HCT116 (cell line): ENCODE results near the gene DCAF15. TPM values are rescaled to one million over a fixed set of nuclear protein-coding genes. Genes with fewer than 3 reads are reported as not detected.

Source experiments
- ATAC-seq: fragments of 200-7000 bp; cut with Tn5 transposase; 2 replicates; pipeline ENCODE4 v1.9.1; 2020; ENCODE audit warnings: mild to moderate bottlenecking, moderate library complexity
- BruUV-seq: library from RNA; stranded (reverse); fragments of 400-500 nt; replicated peaks from 2 replicates; lab custom pipeline; 2021; lab: Mats Ljungman, UMichigan
- CTCF ChIA-PET: fragments of 300-600 bp; sonication (Branson Sonifier 250); formaldehyde crosslinking; loops from one replicate; lab custom pipeline; 2021; ENCODE audit warnings: antibody characterized with exemption; lab: Charles Lee
- POLR2A ChIA-PET: fragments of 300-600, 350-600 bp; sonication (Branson Sonifier 250); formaldehyde crosslinking; loops from one replicate; lab custom pipeline; 2021; ENCODE audit warnings: antibody characterized with exemption; lab: Charles Lee
- RAD21 ChIA-PET, 2 experiments: fragments of 300-600 bp; sonication (Branson Sonifier 250); formaldehyde crosslinking; loops; one replicate each; lab custom pipeline; 2023; ENCODE audit warnings: low total read pairs in 2 of 2; ENCODE audit not compliant: uncharacterized antibody in 2 of 2, unreplicated experiment in 2 of 2, low non-redundant PET in 1 of 2; lab: Charles Lee
- DNase-seq: peaks from one replicate; pipeline ENCODE4 v3.0.0-alpha.2; 2010; ENCODE audit warnings: low read depth, low spot score
- H2AFZ ChIP-seq: fragments of 200-600 bp; shearing (Covaris generic), sonication (generic); 2 replicates; pipeline ENCODE4 v1.6.1; 2017; ENCODE audit warnings: low read depth, mixed run types, mixed read lengths, antibody characterized with exemption, low read length; ENCODE audit not compliant: poor library complexity, severe bottlenecking
- H3K27ac ChIP-seq: 2 replicates; pipeline ENCODE4 v1.5.1; 2012; ENCODE audit warnings: low read depth, low read length
- H3K27me3 ChIP-seq: fragments of 200-600 bp; sonication (generic); 2 replicates; pipeline ENCODE4 v1.6.1; 2016; ENCODE audit warnings: mixed run types, low read length, mixed read lengths; ENCODE audit not compliant: insufficient read depth
- H3K36me3 ChIP-seq, 2 experiments: fragments of 200-500 bp in 1 of 2; fragments of 200-600 bp in 1 of 2; sonication (Bioruptor generic) in 1 of 2; sonication (generic) in 1 of 2; 2 replicates each; pipeline versions ENCODE4 v1.5.1 to v1.6.1; 2014 to 2016; ENCODE audit warnings: low read length in 2 of 2, inconsistent platforms in 1 of 2, mixed read lengths in 1 of 2, mixed run types in 1 of 2; ENCODE audit not compliant: insufficient read depth in 2 of 2, control insufficient read depth in 1 of 2
- H3K4me1 ChIP-seq, 2 experiments: fragments of 200-600 bp in 1 of 2; sonication (generic) in 1 of 2; 2 replicates each; pipeline versions ENCODE4 v1.5.1 to v1.6.1; 2012 to 2017; ENCODE audit warnings: low read length in 2 of 2, inconsistent platforms in 1 of 2, mild to moderate bottlenecking in 1 of 2, mixed read lengths in 1 of 2, mixed run types in 1 of 2, moderate library complexity in 1 of 2; ENCODE audit not compliant: insufficient read depth in 2 of 2, control insufficient read depth in 1 of 2
- H3K4me2 ChIP-seq: fragments of 200-600 bp; sonication (generic); 2 replicates; pipeline ENCODE4 v1.6.1; 2017; ENCODE audit warnings: mixed run types, low read length, mixed read lengths
- H3K4me3 ChIP-seq, 2 experiments: fragments of 200-600 bp in 1 of 2; sonication (generic) in 1 of 2; replicated peaks in 1 of 2; 2 replicates each; pipeline ENCODE4 v1.5.1; 2011 to 2016; ENCODE audit warnings: low read length in 2 of 2, control low read depth in 1 of 2, low read depth in 1 of 2, mild to moderate bottlenecking in 1 of 2, mixed read lengths in 1 of 2, mixed run types in 1 of 2
- H3K79me2 ChIP-seq: fragments of 200-600 bp; sonication (generic); 2 replicates; pipeline ENCODE4 v1.6.1; 2017; ENCODE audit warnings: mild to moderate bottlenecking, mixed run types, low read length, moderate library complexity, mixed read lengths; ENCODE audit not compliant: insufficient read depth
- H3K9ac ChIP-seq: fragments of 200-600 bp; sonication (generic); 2 replicates; pipeline ENCODE4 v1.6.1; 2016; ENCODE audit warnings: low read length, mixed read lengths
- H3K9me2 ChIP-seq: fragments of 200-600 bp; sonication (generic), shearing (Covaris generic); 2 replicates; pipeline ENCODE4 v1.6.1; 2017; ENCODE audit warnings: mixed run types, mild to moderate bottlenecking, moderate library complexity; ENCODE audit not compliant: insufficient read depth
- H3K9me3 ChIP-seq, 2 experiments: fragments of 200-500 bp in 1 of 2; fragments of 200-600 bp in 1 of 2; sonication (Bioruptor generic) in 1 of 2; sonication (generic) in 1 of 2; 2 replicates each; pipeline ENCODE4 v1.6.1; 2014 to 2017; ENCODE audit warnings: low read length in 2 of 2, mixed read lengths in 2 of 2, inconsistent platforms in 1 of 2, low read depth in 1 of 2, mild to moderate bottlenecking in 1 of 2, mixed run types in 1 of 2, moderate library complexity in 1 of 2; ENCODE audit not compliant: control insufficient read depth in 1 of 2, insufficient read depth in 1 of 2
- H4K20me1 ChIP-seq: fragments of 200-600 bp; sonication (generic), shearing (Covaris generic); 2 replicates; pipeline ENCODE4 v1.6.1; 2017; ENCODE audit warnings: mixed run types, mild to moderate bottlenecking, moderate library complexity; ENCODE audit not compliant: insufficient read depth
- CEBPB ChIP-seq: IDR thresholded peaks from 2 replicates; pipeline ENCODE4 v1.6.1; 2012; ENCODE audit warnings: low read depth
- EZH2 ChIP-seq: fragments of 200-600 bp; sonication (generic); IDR thresholded peaks from 2 replicates; pipeline ENCODE4 v1.6.1; 2017; ENCODE audit warnings: antibody characterized with exemption, mixed run types
- JUND ChIP-seq: IDR thresholded peaks from 2 replicates; pipeline ENCODE4 v1.6.1; 2012
- MAX ChIP-seq: IDR thresholded peaks from 2 replicates; pipeline ENCODE4 v1.6.1; 2012
- POLR2AphosphoS5 ChIP-seq: IDR thresholded peaks from 2 replicates; pipeline ENCODE4 v1.6.1; 2011; ENCODE audit warnings: mild to moderate bottlenecking, low read depth, low read length, moderate library complexity
- RAD21 ChIP-seq: IDR thresholded peaks from 2 replicates; pipeline ENCODE4 v1.6.1; 2012; ENCODE audit warnings: low read depth, mild to moderate bottlenecking
- SP1 ChIP-seq: IDR thresholded peaks from 2 replicates; pipeline ENCODE4 v1.6.1; 2012; ENCODE audit warnings: low read depth
- TCF7L2 ChIP-seq: IDR thresholded peaks from 2 replicates; pipeline ENCODE4 v1.7.0; 2011; ENCODE audit warnings: borderline replicate concordance, inconsistent platforms; ENCODE audit not compliant: insufficient read depth, insufficient read length; ENCODE audit errors: extremely low read depth
- YY1 ChIP-seq: IDR thresholded peaks from 2 replicates; pipeline ENCODE4 v1.6.1; 2011; ENCODE audit warnings: low read length, low read depth, moderate library complexity, mild to moderate bottlenecking; ENCODE audit not compliant: insufficient replicate concordance; ENCODE audit errors: extremely low read depth
- ZNF274 ChIP-seq: fragments of 200-500 bp; sonication (Bioruptor generic); IDR thresholded peaks from 2 replicates; pipeline ENCODE4 v1.6.1; 2014; ENCODE audit warnings: mild to moderate bottlenecking, low read depth, low read length, inconsistent platforms
- intact Hi-C: fragments of 100-400 bp; cut with micrococcal nuclease; formaldehyde crosslinking; loops from 2 replicates; pipeline ENCODE4 v1.10.0; 2022
- total RNA-seq: library from RNA; stranded (reverse); gene quantifications from one replicate; pipeline ENCODE4 v1.2.1, GENCODE V29; 2021; ENCODE audit not compliant: unreplicated experiment

DCAF15 gene
- total RNA-seq, 1 experiment from 2014 or later, result 46.2 TPM

GRCh38 chr19:13937479-13938300 lies 14.6 kb upstream of the DCAF15 start:
- Histone ChIP-seq H3K4me2 (no peak overlapping the region), H3K9me3 (no peaks in the 10 kb centered on the region), H4K20me1 (no peaks in the 10 kb centered on the region), H3K9ac (no peak overlapping the region), H3K4me1 (no peaks in the 10 kb centered on the region), H3K36me3 (no peaks in the 10 kb centered on the region), H3K79me2 (no peaks in the 10 kb centered on the region), H3K4me3 (no peak overlapping the region), H3K27me3 (no peaks in the 10 kb centered on the region), H3K9me2 (no peaks in the 10 kb centered on the region), H3K27ac (no peak overlapping the region), H2AFZ (no peak overlapping the region)
- ChIA-PET RAD21 (no interaction called here), POLR2A (no interaction called here), CTCF (no interaction called here)
- no peak for DNase-seq
- no TSS peak for BruUV-seq
- TF ChIP-seq CEBPB (no peak), SP1 (no peak), YY1 (no peak), RAD21 (no peak), MAX (no peak), POLR2AphosphoS5 (no peak), TCF7L2 (no peak), ZNF274 (no peak), EZH2 (no peak), JUND (no peak)
- intact Hi-C loops, result no loop called here
- ATAC-seq, result no peak
